HT1080 (cell line): ENCODE data around the gene USP3. TPM values are rescaled to one million over a fixed set of nuclear protein-coding genes. Genes with fewer than 3 reads are reported as not detected.

ENCODE experiments used
- DNase-seq: peaks from one replicate; pipeline ENCODE4 v3.0.0-alpha.2; 2015; ENCODE audit warnings: low read depth
- total RNA-seq: library from RNA; depleted of rRNA; stranded (reverse); fragments of >200 nt; shearing (Covaris generic); gene quantifications from 2 replicates; pipeline ENCODE4 v1.2.3, GENCODE V29; 2014

The USP3 gene
- total RNA-seq, 1 experiment from 2014 or later: 38.0 TPM

DNA sequence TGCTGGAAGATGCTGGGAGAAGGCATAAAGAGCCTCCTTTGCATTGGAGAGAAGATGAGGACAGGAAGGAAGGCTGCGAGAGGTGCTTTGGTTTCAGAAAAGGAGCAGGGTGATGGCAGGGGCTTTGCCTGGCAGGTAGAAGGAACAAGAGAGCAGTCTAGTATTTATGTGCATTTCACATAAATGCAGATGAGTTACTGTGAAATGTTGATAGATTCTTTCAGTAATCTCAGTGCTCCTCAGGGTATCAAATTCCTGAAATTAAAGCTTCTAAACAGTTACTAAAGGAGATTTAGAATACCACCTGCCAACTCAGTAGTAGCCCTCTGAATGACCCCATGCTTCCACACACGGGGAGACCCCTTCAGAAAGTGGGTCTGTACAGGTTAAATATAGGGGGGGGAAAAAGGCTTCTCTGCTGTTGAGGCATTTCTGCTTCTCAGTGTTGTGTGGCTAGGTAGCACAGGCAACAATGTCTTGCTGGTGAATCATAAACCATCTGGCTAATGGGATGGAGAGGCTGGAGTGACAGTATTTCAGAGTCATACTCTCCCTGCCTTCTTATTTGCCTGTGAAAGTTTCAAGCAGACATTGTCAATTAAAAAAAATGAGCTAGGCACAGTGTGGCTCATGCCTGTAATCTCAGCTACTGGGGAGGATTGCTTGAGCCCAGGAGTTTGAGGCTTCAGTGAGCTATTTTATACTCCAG lies 78.5 kb downstream of the USP3 start:
- peak; percentile 89 for DNase-seq

DNA sequence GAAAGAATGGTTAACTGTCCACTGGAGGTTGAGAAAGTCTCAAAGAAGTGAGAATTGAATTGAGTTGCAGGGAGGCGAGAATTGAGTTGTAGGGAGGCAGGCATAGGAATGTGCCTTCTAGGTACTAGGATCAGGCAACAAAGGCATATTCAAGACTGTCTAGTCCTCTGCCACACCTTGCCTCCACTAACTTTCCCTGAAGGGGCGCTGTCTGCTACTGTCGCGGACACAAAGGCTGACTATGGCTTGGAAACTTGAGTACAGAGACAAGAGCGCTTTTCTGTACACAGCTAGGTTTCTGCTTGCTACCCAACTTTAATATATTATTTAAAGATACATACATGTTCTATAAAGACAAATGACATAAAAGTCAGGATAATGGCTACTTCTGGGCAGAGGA lies 82.4 kb downstream of the USP3 start:
- DNase-seq: no peak

DNA sequence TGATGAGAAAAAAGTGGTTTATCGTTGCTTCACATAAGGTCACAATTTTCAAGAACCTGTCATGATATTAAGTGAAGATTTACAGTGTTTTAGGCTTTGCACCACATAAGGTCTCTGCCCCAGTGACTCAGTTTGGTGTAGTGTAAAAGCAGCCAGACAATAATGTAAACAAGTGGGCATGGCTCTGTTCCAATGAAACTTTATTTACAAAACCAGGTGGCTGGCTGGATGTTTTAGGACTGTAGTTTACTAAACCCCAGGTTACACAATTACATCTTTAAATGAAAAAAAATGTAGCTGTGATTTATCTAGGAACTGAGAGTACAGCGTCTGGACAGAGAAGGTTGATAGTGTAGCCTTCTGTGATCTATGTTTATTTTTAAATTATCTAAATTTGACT lies 83.1 kb downstream of the USP3 start:
- DNase-seq: no peak

DNA sequence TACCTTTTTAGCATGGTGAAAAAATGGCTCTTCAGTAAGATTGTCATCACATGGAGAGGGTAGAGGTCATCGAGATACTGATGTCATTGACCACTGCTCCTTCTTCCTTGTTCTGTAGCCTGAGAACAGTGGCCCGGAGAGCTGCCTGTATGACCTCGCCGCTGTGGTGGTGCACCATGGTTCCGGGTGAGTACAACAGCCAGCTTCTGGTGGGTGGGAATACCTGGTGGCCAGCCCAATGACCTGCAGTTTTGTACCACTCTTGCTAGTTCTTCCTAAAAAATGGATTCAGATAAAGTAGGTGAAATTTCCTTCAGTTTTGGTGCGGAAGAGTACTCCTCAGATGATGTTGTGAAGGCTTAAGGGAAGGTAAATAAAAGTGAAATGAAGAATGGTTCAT lies 84.4 kb downstream of the USP3 start:
- DNase-seq: no peak

DNA sequence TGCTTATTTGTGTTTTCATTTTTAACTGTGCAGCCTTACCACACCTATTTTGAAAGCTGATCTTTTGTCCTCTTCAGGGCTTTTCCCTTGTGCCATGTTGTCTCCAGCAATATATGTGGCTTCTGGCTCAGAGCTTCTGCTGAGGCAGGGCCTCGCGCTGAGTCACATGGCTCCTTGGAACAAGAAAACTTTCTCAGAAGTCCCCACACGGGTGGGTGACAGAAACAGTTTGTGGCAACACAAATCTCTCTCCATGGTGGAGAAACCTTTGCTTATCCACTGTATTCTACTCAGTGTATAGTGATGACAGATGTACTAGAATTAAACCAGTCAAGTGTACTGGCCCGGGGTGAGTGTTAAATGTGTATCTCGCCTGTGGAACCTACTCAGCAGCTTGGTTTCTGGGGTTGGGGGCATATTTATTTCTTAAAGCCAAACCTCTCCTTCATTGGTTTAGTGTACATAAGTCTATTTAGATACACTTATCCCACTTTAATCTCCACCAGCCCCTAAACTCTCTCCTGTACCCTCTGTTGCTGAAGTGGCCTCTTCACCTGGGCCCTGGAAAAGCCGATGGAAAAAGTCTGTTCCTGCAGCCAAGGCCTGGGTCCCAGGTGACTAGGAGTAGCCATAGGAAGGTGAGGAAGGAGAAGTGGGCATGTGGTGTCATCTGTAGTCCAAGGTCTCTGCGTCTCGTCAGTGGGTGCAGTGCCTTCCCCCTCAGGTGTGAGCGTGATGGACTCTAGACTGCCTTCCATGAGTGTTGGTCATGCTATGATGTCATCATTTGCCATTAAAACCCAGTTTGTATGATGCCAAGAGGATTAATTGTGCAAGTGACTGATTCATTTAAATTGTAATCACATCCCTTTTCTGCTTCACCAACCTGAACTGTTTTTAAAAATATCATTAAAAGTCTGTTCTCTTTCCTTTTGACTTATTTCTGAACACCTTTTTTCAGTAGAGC lies 89.6 kb downstream of the USP3 start:
- no peak for DNase-seq

DNA sequence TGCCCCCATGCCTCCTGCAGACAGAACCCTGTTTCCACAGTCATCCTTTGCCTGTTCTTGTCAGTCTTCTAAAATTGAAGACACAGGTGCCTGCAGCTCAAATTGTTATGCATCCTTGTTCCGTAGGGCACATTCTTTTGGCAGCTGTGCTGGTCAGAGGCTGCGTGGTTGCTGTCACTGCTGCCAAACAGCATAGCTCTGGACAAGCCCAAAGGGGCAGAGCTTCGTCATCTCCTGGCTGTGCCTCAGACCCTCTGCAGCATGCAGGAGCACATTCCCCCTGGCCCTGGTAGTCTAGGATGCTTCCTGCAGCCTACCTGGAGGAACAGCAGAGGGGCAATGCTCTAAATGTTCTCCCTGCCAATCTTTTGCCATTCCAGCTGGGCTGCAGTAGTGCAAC lies 90.7 kb downstream of the USP3 start:
- no peak for DNase-seq

DNA sequence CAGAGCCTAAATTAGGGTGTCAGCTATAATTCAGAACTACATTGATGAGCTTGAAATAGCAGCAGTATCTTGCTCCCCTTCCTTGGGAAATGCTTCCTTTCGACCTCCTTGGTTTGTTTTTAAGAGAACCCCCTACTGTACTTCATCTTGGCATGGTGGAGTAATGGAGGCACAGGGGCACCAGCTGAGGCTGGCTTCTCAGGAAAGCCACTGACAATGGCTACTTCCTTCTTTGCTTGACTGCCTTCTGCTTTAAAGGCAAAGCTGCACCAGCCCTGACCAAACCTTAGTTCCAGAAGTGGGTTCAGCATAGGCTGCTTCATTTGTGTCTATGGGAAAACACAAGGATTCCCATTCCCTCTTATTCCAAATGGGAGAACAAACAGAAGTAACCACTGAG lies 91.3 kb downstream of the USP3 start:
- DNase-seq: no peak

DNA sequence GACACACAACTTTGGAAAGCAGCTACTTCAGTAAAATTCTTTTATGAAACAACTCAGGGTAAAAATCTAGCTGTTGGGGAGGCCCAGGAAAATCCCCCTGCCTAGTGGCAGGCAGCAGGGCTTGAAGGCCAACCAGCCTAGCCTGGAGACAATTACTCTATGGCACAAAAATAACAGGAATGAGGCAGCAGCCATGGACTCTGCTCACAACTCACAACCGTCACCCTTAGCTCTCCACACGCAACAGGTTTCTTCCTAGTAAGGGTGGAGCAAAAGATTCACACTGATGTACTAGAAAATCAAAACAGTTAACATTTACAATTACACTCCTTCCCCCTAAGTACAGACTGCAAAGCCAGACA lies 92.3 kb downstream of the USP3 start:
- DNase-seq: no peak

DNA sequence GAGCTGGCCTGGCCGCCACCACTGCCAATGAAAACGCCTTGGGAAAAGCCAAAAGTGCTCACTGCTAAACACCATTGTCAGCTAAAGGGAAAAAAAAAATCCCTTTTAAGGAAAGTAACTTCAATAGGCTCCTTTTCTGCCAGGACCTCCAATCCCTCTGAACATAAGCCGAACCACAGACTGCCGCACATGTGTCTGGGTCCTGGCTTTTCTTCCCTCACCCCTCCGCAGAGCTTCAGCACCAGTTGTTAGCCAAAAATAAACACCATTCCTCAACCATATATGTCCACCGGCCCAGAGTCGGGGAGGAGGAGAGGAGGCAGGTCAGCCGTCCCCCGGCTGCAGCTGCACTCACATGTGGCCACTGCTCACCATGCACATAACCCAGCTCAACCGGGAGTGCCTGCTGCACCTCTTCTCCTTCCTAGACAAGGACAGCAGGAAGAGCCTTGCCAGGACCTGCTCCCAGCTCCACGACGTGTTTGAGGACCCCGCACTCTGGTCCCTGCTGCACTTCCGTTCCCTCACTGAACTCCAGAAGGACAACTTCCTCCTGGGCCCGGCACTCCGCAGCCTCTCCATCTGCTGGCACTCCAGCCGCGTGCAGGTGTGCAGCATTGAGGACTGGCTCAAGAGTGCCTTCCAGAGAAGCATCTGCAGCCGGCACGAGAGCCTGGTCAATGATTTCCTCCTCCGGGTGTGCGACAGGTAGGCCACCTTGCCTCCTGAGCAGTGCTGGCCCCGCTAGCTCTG lies 92.8 kb downstream of the USP3 start, which contains the start of gene FBXL22:
FBXL22 (plus strand) TSS at position 350 of the 753 bp plus-strand sequence; CDS start at position 356, 6 bp downstream.
- DNase-seq: no peak

DNA sequence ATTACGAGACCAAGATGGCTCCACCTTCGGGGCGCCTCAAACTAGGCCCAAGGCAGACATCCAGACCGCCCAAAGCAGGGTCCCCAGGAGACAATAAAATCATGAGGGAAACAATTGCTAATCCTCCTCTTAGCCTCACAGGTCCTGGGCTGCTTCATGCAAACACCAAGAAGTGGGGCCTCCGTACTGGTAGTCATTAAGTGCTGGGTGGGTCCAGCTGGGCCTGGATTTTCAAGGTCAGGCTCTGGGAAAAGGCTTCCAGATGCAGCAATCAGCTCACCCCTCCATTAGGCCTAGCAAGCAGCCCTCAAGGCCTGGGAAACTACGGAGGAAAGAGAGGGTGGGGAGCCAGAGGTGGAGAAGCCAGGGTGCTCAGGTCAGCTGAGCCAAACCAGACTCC lies 93.4 kb downstream of the USP3 start:
- no peak for DNase-seq

DNA sequence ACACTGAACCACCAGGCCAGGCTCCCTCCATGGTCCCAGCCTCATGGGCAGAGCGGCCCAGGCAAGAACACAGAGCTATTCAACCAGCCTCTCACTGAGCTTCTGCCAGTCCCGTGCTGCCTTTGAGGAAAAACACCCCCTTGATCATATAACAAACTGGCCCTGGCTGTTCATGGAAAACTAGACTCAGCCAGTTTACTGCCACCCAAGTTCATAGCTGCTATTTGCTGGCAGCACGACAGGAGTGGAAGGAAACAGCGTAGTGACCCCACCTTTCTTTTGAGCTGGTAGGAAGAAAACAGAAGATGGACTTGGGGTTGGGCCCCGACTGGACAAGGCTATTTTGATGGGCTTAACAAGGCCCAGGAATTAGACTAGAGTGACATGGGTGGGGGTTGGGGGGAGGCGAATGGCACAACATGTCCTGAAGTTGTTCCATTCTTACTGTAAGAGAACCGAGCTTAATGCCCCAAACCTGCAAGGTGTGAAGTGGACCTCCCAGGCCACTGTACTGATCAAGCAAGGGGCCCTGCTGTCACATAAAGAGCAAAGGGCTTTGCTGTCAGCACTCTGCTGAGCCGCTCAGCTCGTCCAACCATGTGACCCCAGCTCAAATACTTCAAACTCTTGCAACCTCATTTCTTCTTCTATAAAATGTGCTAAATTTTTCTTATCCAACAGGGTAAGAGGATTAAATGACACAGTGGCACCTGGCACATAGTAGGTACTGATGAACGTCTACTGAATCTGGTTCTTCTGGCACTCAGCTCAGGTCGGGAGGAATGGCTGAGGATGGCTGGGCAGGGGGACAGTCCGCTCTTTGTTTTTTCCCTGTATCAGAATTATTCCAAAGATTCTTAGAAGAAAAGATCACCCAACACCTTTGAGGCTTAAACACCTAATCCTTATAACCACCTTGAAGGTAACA lies 94.3 kb downstream of the USP3 start:
- no peak for DNase-seq

DNA sequence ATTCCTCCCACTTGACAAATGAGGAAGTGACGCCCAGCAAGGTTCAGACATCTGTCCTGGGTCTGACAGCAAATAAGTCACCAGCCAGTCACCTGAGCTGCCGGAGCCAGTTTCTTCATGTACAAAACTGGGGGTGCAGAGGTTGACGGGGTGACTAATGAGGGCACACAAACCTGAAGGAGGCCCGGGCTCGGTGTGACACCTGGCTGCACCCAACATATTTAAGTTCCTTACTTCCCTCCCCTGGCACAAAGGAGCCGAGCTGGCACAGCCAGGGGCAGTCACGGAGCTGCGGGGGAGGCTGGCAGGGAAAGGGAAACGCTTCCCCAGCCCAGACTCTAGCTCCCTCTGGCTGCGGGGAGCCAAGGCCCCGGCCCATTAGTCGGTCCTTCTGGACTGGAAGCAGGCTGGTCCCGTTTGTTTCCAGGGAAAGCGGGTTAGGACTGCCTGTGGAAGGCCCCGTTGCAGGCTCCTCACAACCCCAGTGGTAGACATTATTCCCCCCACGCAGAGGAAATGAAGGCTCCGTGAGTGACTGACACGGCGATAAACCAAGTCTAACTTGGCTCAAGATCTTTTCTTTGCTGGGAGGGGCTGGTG lies 95.1 kb downstream of the USP3 start:
- peak; percentile 7 for DNase-seq

DNA sequence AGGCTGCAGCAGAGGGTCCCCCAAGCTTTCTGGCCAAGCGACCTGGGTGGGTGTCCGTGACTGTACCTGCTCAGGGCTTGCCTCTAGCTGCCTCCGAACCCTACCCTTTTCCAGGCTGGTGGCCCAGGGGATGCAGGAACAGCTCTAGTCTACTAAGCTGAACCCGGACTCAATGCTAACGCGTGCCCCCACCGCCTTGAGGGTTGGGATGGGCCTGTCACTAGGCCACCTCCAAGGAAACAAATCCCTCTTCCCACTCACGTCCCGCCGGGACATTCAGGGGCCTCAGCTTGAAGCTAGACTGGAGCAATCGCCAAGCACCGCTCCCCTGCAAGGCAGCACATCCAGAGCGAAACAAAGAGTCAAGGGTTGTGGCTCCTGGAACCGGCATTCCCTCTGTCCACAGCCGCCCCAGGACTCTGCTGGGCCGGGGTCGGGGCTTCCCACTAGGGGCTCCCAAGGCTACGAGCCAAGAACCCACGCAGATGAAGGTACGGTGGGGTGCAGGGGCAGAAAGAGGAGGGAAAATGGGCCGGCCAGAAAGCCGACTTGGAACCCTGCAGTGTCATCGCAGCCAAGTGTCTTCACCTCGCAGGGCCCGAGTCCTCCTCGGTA lies 95.7 kb downstream of the USP3 start:
- DNase-seq: no peak

DNA sequence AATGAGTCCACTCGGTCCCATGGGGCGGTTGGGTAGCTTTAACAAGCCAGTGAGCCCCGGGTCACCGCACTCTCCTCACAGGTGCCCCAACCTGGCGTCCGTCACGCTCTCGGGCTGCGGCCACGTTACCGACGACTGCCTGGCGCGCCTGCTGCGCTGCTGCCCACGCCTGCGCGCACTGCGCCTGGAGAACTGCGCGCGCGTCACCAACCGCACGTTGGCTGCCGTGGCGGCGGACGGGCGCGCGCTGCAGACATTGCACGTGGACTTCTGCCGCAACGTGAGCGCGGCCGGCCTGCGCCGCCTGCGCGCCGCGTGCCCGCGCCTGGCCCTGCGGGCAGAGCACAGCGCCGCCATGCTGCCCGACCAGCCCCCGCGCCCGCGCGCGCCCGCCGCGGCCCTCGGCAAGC lies 96.2 kb downstream of the USP3 start:
- peak; percentile 86 for DNase-seq

DNA sequence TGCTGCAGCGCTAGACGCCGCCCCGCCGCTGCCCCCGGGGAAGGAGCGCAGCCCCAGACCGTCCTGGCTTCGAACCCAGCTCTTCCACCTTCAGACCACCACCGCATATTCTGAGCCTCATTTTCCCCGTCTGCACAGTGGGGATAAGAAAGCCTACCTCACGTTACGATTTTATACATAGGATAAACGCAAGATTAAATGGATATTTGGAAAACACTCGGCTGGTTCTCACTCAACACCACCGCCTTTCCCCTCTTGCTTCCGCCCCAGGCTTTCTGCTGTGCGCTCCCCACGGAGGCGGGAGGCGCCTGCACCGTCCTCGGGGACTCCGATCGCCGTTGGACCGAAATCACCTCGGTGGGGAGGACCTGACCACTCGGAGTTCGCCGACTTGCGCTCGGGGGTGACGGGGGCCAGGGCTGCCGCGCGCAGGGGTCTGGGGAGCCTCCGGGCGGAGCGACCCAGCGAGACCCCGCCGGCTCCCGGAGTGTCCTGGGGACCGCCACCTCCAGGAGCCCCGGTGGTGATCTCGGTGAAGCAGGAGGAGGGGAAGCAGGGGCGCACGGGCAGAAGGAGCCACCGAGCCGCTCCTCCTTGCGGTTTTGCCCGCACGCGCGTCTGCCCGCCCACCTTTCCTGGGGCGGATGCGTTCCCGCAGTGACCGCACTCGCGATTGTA lies 96.8 kb downstream of the USP3 start:
- DNase-seq: no peak

DNA sequence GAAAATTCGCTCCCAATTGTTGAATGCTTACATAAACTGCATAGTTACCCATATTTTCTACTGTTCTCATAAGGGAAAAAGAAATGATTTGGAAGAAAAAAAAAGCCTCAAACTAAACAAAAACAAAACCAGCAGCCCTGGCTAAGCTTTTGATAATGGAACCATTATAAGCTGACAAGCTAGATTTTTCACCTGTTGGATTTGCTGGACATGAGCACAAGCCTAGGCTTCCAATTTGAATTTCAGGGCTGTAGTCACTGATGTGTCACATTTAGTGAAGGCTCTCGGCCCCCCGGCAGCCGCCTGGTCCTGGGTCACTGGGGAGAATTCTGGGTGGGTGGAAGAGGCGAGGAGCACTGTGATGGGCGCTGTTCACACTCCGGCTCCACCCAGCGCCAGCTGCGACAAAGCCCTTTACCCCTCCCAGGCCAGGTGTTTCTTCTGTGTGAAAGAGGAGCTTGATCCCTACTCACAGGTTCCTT lies 97.4 kb downstream of the USP3 start:
- DNase-seq: no peak

DNA sequence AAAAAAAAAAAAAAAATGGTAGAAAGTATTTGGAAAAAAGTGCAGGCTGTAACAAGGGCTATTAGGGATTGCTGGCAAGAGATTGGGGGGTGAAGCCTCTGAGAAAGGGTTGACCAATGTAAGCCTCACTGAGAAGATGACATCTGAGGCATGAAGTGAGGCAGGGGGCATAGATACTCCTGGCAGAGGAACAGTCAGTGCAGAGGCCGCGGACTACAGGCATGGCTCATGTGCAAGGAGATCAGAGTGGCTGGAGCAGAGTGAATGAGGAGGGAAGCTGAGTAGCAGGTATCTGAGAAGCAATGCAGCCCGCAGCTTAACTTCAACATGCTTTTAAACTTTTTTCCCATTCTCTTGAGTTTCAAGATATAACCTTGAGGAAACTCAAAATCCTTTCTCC lies 98.2 kb downstream of the USP3 start:
- DNase-seq: no peak

DNA sequence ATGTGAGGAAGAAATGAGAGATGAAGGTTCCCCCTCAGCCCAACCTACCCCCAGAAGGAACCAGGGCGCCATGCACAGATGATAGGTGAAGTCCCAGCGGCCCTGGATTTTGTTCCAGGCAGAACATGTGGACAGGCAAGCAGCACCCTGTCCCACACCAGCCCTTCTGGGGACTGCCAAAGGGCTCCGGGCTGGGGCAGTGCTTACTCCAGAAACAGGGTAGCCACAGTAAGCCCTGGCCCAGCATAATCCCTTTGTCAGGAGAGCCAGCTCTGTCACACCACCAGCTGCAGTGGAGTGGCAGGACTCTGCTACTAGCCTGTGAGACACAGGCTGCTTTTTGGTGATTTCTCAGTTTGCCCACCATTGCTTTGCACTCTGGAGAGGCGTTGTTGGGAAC lies 99.1 kb downstream of the USP3 start:
- no peak for DNase-seq

DNA sequence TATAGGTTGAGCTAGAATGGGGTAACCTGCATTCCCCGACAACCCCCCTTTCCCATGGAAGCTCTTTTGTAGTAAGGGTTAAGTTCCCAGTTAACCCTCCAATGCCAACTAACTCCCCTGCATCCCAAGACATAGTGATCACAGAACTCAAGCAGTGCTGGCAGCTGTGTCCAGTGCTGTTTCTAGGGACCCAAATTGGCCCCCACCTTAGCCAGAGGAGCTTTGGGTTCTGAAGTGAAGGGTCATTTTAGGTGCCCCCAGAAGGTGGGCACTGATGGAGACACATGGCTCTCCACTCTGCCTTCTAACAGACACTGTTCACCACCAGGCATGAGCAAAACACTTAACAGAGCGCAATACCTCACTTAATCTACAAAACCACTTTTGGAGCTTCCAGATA lies 99.9 kb downstream of the USP3 start:
- DNase-seq: no peak
